HEK293 (cell line): ENCODE measurements around the gene PLEK2.

Experiments
- ZFP69B ChIP-seq: fragments of 450-650 bp; formaldehyde crosslinking; IDR thresholded peaks from 2 replicates; pipeline ENCODE4 v1.5.1; 2016; ENCODE audit warnings: missing biosample characterization, missing genetic modification characterization
- TF ChIP-seq, protein P1 (sequence below): fragments of 450-650 bp; formaldehyde crosslinking; IDR thresholded peaks from 2 replicates; pipeline ENCODE4 v1.5.1; 2016; ENCODE audit warnings: missing biosample characterization, missing genetic modification characterization

DNA sequence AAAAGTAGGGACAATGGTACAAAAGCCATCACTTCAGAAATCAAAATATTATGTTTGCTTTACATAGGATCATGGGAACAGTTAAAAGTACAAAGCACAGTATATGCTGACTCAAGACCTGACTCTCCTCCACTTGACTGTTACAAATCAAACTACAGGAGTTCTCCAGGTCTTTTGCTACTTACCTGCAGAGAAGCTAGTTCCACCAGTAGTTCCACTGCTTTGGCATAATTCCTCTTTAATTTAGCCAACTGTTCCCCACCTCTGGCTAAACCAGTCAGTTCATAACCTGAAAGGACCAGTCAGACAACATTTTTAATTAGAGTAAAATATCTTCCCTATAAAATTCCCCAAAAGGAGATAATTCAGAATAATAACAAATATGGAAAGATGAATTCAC, 66.4 kb downstream of the PLEK2 start:
- no peak for TF ChIP-seq ZFP69B (tag by site-specific recombination)
- TF ChIP-seq, protein P1, sequence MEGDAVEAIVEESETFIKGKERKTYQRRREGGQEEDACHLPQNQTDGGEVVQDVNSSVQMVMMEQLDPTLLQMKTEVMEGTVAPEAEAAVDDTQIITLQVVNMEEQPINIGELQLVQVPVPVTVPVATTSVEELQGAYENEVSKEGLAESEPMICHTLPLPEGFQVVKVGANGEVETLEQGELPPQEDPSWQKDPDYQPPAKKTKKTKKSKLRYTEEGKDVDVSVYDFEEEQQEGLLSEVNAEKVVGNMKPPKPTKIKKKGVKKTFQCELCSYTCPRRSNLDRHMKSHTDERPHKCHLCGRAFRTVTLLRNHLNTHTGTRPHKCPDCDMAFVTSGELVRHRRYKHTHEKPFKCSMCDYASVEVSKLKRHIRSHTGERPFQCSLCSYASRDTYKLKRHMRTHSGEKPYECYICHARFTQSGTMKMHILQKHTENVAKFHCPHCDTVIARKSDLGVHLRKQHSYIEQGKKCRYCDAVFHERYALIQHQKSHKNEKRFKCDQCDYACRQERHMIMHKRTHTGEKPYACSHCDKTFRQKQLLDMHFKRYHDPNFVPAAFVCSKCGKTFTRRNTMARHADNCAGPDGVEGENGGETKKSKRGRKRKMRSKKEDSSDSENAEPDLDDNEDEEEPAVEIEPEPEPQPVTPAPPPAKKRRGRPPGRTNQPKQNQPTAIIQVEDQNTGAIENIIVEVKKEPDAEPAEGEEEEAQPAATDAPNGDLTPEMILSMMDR (tag by site-specific recombination), result no peak
